Prostate gland (tissue), 2 donors: ENCODE data around the gene TRAF5. TPM values are rescaled to one million over a fixed set of nuclear protein-coding genes. Genes with fewer than 3 reads are reported as not detected.

Experiments used
- DNase-seq: peaks from one replicate; pipeline ENCODE4 v3.0.0-alpha.2; 2019; ENCODE audit warnings: low spot score
- H3K27ac ChIP-seq, 2 donors: fragments of 200-600 bp; sonication (generic); 2 replicates each; pipeline ENCODE4 v1.5.1; 2017 to 2019
- H3K27me3 ChIP-seq: fragments of 200-600 bp; sonication (generic); replicated peaks from 2 replicates; pipeline ENCODE4 v1.5.1; 2019; ENCODE audit not compliant: insufficient read depth
- H3K36me3 ChIP-seq, 2 donors: fragments of 200-600 bp; sonication (generic); 1 replicate in 1 of 2; 2 replicates in 1 of 2; pipeline versions ENCODE4 v1.5.1 to v1.8.1; 2017 to 2019
- H3K4me1 ChIP-seq: fragments of 200-600 bp; sonication (generic); replicated peaks from 2 replicates; pipeline ENCODE4 v1.5.1; 2019
- H3K4me3 ChIP-seq, 2 donors: fragments of 200-600 bp; sonication (generic); 2 replicates each; pipeline ENCODE4 v1.5.1; 2017 to 2019
- H3K9me3 ChIP-seq: fragments of 200-600 bp; sonication (generic); 2 replicates; pipeline ENCODE4 v1.5.1; 2017
- POLR2A ChIP-seq: fragments of 450-650 bp; IDR thresholded peaks from one replicate; pipeline ENCODE4 v1.6.1; 2016; ENCODE audit warnings: antibody characterized with exemption, mild to moderate bottlenecking
- POLR2AphosphoS5 ChIP-seq: sonication (generic); formaldehyde crosslinking; IDR thresholded peaks from one replicate; pipeline ENCODE4 v1.6.1; 2017; ENCODE audit warnings: antibody characterized with exemption
- WGBS: methylation state at CpG from one replicate; pipeline ENCODE4 v1.1.5; 2018; 5-methylcytosine and 5-hydroxymethylcytosine counted together
- intact Hi-C: fragments of 100-400 bp; cut with DNase I; formaldehyde crosslinking; loops from one replicate; pipeline ENCODE4 v1.14.2; 2022
- total RNA-seq, 2 donors: library from RNA; depleted of rRNA; stranded (reverse); fragments of >200 nt; gene quantifications; one replicate each; pipeline ENCODE4 v1.1.0, GENCODE V29; 2016
- TF ChIP-seq, protein P1 (sequence below), 4 experiments: fragments of 200-600 bp in 2 of 4; fragments of 450-650 bp in 2 of 4; sonication (generic) in 2 of 4; IDR thresholded peaks; 1 replicate in 3 of 4; 2 replicates in 1 of 4; pipeline ENCODE4 v1.5.1; 2016 to 2019; ENCODE audit warnings: antibody characterized with exemption in 4 of 4, mild to moderate bottlenecking in 2 of 4, moderate library complexity in 2 of 4

Gene TRAF5
- total RNA-seq, 2 donors from 2014 or later, result 8.0 to 12.6 TPM

DNA sequence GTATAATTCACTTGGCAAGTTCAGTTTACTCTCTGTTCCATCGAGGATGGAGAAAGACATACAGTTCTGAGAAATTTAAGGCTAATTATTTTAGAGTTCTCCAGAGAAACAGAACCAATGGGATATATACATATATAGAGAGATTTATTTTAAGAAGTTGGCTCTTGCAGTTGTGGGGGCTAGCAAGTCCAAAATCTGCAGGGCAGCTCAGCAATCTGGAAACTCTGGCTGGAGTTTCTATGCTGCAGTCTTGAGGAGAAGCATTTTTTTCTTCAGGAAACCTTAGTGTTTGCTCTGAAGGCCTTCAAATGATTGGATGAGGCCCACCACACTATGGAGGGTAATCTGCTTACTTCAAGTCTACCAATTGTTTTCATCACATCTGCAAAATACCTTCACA is 34.6 kb downstream of the TRAF5 start:
- WGBS, result 96% methylated on average over 1 of the region's 1 CpG
- Histone ChIP-seq H3K4me3 (no peak overlapping the region), H3K9me3 (no peaks in the 10 kb centered on the region), H3K27me3 (no peaks in the 10 kb centered on the region), H3K36me3 (no peaks in the 10 kb centered on the region), H3K4me1 (no peaks in the 10 kb centered on the region), H3K27ac (no peak overlapping the region)
- TF ChIP-seq, protein P1, sequence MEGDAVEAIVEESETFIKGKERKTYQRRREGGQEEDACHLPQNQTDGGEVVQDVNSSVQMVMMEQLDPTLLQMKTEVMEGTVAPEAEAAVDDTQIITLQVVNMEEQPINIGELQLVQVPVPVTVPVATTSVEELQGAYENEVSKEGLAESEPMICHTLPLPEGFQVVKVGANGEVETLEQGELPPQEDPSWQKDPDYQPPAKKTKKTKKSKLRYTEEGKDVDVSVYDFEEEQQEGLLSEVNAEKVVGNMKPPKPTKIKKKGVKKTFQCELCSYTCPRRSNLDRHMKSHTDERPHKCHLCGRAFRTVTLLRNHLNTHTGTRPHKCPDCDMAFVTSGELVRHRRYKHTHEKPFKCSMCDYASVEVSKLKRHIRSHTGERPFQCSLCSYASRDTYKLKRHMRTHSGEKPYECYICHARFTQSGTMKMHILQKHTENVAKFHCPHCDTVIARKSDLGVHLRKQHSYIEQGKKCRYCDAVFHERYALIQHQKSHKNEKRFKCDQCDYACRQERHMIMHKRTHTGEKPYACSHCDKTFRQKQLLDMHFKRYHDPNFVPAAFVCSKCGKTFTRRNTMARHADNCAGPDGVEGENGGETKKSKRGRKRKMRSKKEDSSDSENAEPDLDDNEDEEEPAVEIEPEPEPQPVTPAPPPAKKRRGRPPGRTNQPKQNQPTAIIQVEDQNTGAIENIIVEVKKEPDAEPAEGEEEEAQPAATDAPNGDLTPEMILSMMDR (IDR thresholded peaks at IDR 0.05), result no peak
- no peak for DNase-seq
- intact Hi-C loops, result no loop called here

DNA sequence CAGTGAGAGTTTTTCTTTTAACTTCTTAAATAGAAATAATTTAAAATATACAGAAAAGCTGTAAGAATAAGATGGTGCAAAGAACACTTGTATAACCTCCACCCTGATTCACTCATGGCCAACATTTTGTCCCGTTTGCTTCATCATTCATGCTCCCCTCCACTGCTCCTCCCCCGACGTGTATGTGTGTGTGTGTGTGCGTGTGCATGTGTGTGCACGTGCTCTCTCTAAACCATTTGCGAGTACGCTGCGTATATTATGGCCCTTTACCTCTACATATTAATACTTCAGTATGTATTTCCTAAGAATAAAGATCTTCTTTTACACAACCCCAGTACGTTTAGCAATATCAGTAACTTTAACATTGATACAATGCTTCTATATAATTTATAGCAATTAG is 43.0 kb downstream of the TRAF5 start:
- H3K27me3 ChIP-seq, result no peaks in the 10 kb centered on the region
- H3K4me1 ChIP-seq, result no peaks in the 10 kb centered on the region
- H3K36me3 ChIP-seq, result no peaks in the 10 kb centered on the region
- H3K4me3 ChIP-seq, result no peak overlapping the region
- H3K9me3 ChIP-seq, result no peaks in the 10 kb centered on the region
- no peak for DNase-seq
- intact Hi-C loops, result no loop called here
- H3K27ac ChIP-seq, result no peak overlapping the region
- TF ChIP-seq POLR2A (no peak), POLR2AphosphoS5 (no peak)
- TF ChIP-seq, protein P1 (IDR thresholded peaks at IDR 0.05), result no peak
- WGBS, result 89% methylated on average over 9 of the region's 9 CpGs

DNA sequence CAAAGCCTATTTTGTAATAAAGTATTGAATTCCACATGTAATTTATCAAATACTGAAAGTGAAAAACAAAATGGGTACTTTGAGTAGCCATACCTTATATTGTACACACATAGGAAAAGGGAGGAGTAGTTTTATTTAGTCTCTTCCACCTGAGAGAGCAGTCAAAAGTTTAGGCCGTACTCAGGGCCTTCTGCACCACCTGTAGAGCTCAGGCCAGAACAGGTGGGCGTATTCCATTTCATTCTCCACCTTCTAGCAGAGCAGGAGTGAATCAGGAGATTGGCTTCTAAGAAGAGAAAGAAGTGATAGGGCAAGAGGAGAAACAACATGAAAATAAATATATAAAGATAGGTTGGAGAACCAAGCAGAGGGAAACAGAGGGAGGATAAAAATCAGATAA is 44.0 kb downstream of the TRAF5 start:
- H3K4me3 ChIP-seq, result no peak overlapping the region
- H3K27ac ChIP-seq, result no peak overlapping the region
- TF ChIP-seq POLR2AphosphoS5 (no peak), POLR2A (no peak)
- TF ChIP-seq, protein P1 (IDR thresholded peaks at IDR 0.05), result no peak
- H3K36me3 ChIP-seq, result no peaks in the 10 kb centered on the region
- WGBS, result 94% methylated on average over 2 of the region's 2 CpGs
- H3K9me3 ChIP-seq, result no peaks in the 10 kb centered on the region
- H3K27me3 ChIP-seq, result no peaks in the 10 kb centered on the region
- H3K4me1 ChIP-seq, result no peaks in the 10 kb centered on the region
- DNase-seq, result no peak
- intact Hi-C loops, result no loop called here

DNA sequence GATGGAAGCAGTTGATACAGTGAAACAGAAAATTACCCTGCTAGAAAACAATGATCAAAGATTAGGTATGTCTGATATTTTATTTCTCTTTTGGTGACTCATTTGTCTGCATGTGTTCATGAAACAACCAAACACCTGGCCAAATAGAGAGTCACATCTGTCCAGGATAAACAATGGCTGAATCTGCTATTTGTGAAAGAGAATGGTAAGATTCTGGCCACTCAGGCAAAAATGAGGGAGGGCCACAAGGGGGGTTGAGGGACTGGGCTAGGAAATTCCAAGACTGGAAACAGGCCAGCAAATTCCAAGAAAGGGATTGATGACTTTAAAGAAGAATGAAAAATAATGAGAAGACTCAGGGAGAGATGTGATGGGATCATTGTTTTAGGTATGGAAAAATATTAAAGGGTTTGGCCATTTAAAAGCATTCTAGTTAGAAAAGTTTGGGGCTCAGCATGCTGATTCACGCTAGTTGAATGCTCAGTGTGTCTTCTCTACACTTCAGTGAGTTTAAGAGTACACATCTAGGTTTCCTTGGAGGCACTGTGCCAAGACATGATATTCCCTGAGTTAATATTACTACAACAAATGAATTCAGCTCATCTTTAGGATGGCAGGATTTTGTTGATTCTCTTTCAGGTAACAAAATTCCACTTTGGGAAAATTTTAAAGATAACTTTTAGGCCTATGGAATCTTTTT is 44.9 kb downstream of the TRAF5 start:
- Histone ChIP-seq H3K4me1 (no peaks in the 10 kb centered on the region), H3K27ac (no peak overlapping the region), H3K9me3 (no peaks in the 10 kb centered on the region), H3K27me3 (no peaks in the 10 kb centered on the region), H3K36me3 (no peaks in the 10 kb centered on the region), H3K4me3 (no peak overlapping the region)
- DNase-seq, result no peak
- intact Hi-C loops, result no loop called here
- TF ChIP-seq POLR2A (no peak), POLR2AphosphoS5 (no peak)
- TF ChIP-seq, protein P1 (IDR thresholded peaks at IDR 0.05), result no peak
- 79% methylated on average over 1 of the region's 1 CpG for WGBS

DNA sequence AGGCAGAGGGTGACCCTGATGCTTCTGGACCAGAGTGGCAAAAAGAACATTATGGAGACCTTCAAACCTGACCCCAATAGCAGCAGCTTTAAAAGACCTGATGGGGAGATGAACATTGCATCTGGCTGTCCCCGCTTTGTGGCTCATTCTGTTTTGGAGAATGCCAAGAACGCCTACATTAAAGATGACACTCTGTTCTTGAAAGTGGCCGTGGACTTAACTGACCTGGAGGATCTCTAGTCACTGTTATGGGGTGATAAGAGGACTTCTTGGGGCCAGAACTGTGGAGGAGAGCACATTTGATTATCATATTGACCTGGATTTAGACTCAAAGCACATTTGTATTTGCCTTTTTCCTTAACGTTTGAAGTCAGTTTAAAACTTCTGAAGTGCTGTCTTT is 45.8 kb downstream of the TRAF5 start:
- no peaks in the 10 kb centered on the region for H3K36me3 ChIP-seq
- DNase-seq, result no peak
- TF ChIP-seq, protein P1 (IDR thresholded peaks at IDR 0.05), result no peak
- no peak for TF ChIP-seq POLR2AphosphoS5
- no peak overlapping the region for H3K27ac ChIP-seq
- WGBS, result 84% methylated on average over 4 of the region's 4 CpGs
- H3K9me3 ChIP-seq, result no peaks in the 10 kb centered on the region
- H3K27me3 ChIP-seq, result no peaks in the 10 kb centered on the region
- H3K4me3 ChIP-seq, result no peak overlapping the region
- intact Hi-C loops, result no loop called here
- H3K4me1 ChIP-seq, result no peaks in the 10 kb centered on the region
